Measurements from ENCODE around the gene OR10G3.

DNA sequence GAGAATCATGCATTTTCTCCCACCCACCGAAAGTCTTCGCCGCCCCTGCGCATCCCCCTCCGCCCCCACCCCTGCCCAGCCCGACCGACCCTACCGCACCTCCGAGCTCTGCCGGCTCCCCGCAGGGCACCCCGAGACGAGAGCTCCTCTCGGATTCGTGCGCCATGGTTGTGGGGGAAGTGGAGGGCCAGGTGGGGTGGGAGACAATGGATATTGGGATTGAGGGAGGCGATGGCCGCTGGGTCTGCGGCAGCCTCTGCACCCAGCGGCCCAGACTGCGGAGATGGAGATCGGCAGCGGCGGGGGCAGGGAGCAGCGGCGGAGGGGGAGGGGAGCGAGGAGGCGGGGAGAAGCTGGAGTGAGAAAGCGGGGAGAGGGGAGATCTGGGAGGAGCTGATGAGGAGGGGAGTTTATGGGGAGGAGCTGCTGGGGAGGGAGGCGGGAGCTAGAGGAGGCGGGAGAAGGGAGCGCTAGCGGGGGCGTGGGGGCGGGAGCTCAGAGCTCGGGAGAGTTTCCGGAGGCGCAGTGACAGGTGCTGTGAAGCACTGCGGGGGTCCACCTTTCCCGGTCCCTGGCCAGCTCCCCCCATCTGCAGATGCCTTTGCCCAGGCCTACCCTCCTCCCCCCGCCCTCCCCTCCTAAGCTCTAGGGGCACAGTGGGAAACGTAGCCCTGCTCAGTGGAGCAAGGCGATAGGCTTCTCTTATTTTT, 53.8 kb downstream of the OR10G3 start, which contains the start of gene SALL2:
- TF ChIP-seq, protein P1, sequence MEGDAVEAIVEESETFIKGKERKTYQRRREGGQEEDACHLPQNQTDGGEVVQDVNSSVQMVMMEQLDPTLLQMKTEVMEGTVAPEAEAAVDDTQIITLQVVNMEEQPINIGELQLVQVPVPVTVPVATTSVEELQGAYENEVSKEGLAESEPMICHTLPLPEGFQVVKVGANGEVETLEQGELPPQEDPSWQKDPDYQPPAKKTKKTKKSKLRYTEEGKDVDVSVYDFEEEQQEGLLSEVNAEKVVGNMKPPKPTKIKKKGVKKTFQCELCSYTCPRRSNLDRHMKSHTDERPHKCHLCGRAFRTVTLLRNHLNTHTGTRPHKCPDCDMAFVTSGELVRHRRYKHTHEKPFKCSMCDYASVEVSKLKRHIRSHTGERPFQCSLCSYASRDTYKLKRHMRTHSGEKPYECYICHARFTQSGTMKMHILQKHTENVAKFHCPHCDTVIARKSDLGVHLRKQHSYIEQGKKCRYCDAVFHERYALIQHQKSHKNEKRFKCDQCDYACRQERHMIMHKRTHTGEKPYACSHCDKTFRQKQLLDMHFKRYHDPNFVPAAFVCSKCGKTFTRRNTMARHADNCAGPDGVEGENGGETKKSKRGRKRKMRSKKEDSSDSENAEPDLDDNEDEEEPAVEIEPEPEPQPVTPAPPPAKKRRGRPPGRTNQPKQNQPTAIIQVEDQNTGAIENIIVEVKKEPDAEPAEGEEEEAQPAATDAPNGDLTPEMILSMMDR (IDR thresholded peaks at IDR 0.05): no peak
- TF ChIP-seq, protein P2, sequence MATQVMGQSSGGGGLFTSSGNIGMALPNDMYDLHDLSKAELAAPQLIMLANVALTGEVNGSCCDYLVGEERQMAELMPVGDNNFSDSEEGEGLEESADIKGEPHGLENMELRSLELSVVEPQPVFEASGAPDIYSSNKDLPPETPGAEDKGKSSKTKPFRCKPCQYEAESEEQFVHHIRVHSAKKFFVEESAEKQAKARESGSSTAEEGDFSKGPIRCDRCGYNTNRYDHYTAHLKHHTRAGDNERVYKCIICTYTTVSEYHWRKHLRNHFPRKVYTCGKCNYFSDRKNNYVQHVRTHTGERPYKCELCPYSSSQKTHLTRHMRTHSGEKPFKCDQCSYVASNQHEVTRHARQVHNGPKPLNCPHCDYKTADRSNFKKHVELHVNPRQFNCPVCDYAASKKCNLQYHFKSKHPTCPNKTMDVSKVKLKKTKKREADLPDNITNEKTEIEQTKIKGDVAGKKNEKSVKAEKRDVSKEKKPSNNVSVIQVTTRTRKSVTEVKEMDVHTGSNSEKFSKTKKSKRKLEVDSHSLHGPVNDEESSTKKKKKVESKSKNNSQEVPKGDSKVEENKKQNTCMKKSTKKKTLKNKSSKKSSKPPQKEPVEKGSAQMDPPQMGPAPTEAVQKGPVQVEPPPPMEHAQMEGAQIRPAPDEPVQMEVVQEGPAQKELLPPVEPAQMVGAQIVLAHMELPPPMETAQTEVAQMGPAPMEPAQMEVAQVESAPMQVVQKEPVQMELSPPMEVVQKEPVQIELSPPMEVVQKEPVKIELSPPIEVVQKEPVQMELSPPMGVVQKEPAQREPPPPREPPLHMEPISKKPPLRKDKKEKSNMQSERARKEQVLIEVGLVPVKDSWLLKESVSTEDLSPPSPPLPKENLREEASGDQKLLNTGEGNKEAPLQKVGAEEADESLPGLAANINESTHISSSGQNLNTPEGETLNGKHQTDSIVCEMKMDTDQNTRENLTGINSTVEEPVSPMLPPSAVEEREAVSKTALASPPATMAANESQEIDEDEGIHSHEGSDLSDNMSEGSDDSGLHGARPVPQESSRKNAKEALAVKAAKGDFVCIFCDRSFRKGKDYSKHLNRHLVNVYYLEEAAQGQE (IDR thresholded peaks at IDR 0.05; ENCODE audit: insufficient read depth in 1 of 2, low read depth in 2 of 2, low read length in 1 of 2): no peak
- TF ChIP-seq POLR2AphosphoS5 (IDR thresholded peaks at IDR 0.05; ENCODE audit: low read depth, low read length) (no peak), TCF7L2 (IDR thresholded peaks at IDR 0.05; ENCODE audit: low read depth, low read length) (no peak)

All from Panc1 (cell line).